SK-N-SH (cell line): ENCODE results near the gene SFPQ. TPM values are rescaled to one million over a fixed set of nuclear protein-coding genes. Genes with fewer than 3 reads are reported as not detected.
"Not testable (repeated sequence)": the region's sequence is repeated elsewhere in the genome, so short reads cannot be mapped to it uniquely, and the experiment has no call there.

Experiments
- CTCF ChIA-PET: fragments of 300-600, 350-600 bp; formaldehyde crosslinking; extraction: SDS; loops from one replicate; lab custom pipeline; 2021; lab: Yijun Ruan, JAX
- POLR2A ChIA-PET: fragments of 350-600 bp; sonication (Branson Sonifier 250); formaldehyde crosslinking; extraction: SDS; loops from one replicate; lab custom pipeline; 2020; ENCODE audit warnings: antibody characterized with exemption, inconsistent platforms; lab: Yijun Ruan, JAX
- DNase-seq: peaks from one replicate; pipeline ENCODE4 v3.0.0; 2012
- H2AFZ ChIP-seq: fragments of 200-600 bp; sonication (generic); 2 replicates; pipeline ENCODE4 v1.8.1; 2016; ENCODE audit warnings: antibody characterized with exemption, mild to moderate bottlenecking, low read depth
- H3F3A ChIP-seq: fragments of 200-600 bp; sonication (generic); replicated peaks from 2 replicates; pipeline ENCODE3; 2016; ENCODE audit warnings: antibody characterized with exemption, mild to moderate bottlenecking; ENCODE audit not compliant: insufficient read depth
- H3K27ac ChIP-seq, 2 experiments: fragments of 200-500 bp in 1 of 2; fragments of 200-600 bp in 1 of 2; sonication (Bioruptor generic) in 1 of 2; sonication (generic), shearing (Covaris generic) in 1 of 2; 2 replicates each; pipeline versions ENCODE4 v1.5.1 to v1.6.1; 2014 to 2016; ENCODE audit warnings: low read depth in 2 of 2, inconsistent platforms in 1 of 2, low read length in 1 of 2, mild to moderate bottlenecking in 1 of 2, mixed read lengths in 1 of 2
- H3K27me3 ChIP-seq: fragments of 200-600 bp; sonication (generic), shearing (Covaris generic); 2 replicates; pipeline ENCODE4 v1.6.1; 2016; ENCODE audit warnings: mixed run types; ENCODE audit not compliant: insufficient read depth
- H3K36me3 ChIP-seq, 2 experiments: fragments of 200-500 bp in 1 of 2; fragments of 200-600 bp in 1 of 2; sonication (Bioruptor generic) in 1 of 2; sonication (generic) in 1 of 2; replicated peaks in 1 of 2; 2 replicates each; pipeline versions ENCODE3 to v1.5.1; 2014 to 2016; ENCODE audit warnings: low read length in 1 of 2, mild to moderate bottlenecking in 1 of 2; ENCODE audit not compliant: insufficient read depth in 2 of 2, control insufficient read depth in 1 of 2
- H3K4me1 ChIP-seq, 2 experiments: fragments of 200-500 bp in 1 of 2; fragments of 200-600 bp in 1 of 2; sonication (Bioruptor generic) in 1 of 2; sonication (generic), shearing (Covaris generic) in 1 of 2; 2 replicates each; pipeline versions ENCODE4 v1.5.1 to v1.6.1; 2014 to 2016; ENCODE audit warnings: low read depth in 1 of 2, low read length in 1 of 2, mixed run types in 1 of 2; ENCODE audit not compliant: insufficient read depth in 2 of 2, control insufficient read depth in 1 of 2
- H3K4me2 ChIP-seq: fragments of 200-600 bp; sonication (generic), shearing (Covaris generic); 2 replicates; pipeline ENCODE4 v1.6.1; 2017; ENCODE audit warnings: mixed run types
- H3K4me3 ChIP-seq, 2 experiments: fragments of 200-500 bp in 1 of 2; fragments of 200-600 bp in 1 of 2; sonication (Bioruptor generic) in 1 of 2; sonication (generic), shearing (Covaris generic) in 1 of 2; 2 replicates each; pipeline versions ENCODE4 v1.5.1 to v1.8.1; 2014 to 2016; ENCODE audit warnings: low read depth in 2 of 2, inconsistent platforms in 1 of 2, low read length in 1 of 2, mild to moderate bottlenecking in 1 of 2, mixed read lengths in 1 of 2, moderate library complexity in 1 of 2
- H3K79me2 ChIP-seq: fragments of 200-600 bp; sonication (generic); 2 replicates; pipeline ENCODE4 v1.8.1; 2017; ENCODE audit warnings: mild to moderate bottlenecking; ENCODE audit not compliant: insufficient read depth
- H3K9ac ChIP-seq: fragments of 200-600 bp; sonication (generic); 2 replicates; pipeline ENCODE4 v1.6.1; 2017; ENCODE audit warnings: mixed run types
- H3K9me2 ChIP-seq: fragments of 200-600 bp; sonication (generic); 2 replicates; pipeline ENCODE4 v1.6.1; 2017; ENCODE audit warnings: mixed run types
- H3K9me3 ChIP-seq: fragments of 200-600 bp; sonication (generic); 2 replicates; pipeline ENCODE4 v1.6.1; 2017; ENCODE audit warnings: mixed run types, mild to moderate bottlenecking, moderate library complexity
- H4K20me1 ChIP-seq: fragments of 200-600 bp; sonication (generic); 2 replicates; pipeline ENCODE4 v1.6.1; 2017; ENCODE audit warnings: mild to moderate bottlenecking, mixed run types; ENCODE audit not compliant: insufficient read depth
- CHD2 ChIP-seq: fragments of 150-350 bp; IDR thresholded peaks from 2 replicates; pipeline ENCODE4 v1.6.1; 2018; ENCODE audit warnings: low read length; ENCODE audit not compliant: partially characterized antibody
- EZH2phosphoT487 ChIP-seq: fragments of 200-600 bp; sonication (generic); IDR thresholded peaks from 2 replicates; pipeline ENCODE4 v1.6.1; 2017; ENCODE audit warnings: low read depth, mixed run types, mild to moderate bottlenecking, antibody characterized with exemption, moderate library complexity, borderline replicate concordance
- GABPA ChIP-seq: IDR thresholded peaks from 2 replicates; pipeline ENCODE4 v1.4.0; 2012; ENCODE audit warnings: low read depth, mild to moderate bottlenecking
- MEF2A ChIP-seq: IDR thresholded peaks from 2 replicates; pipeline ENCODE4 v1.4.0; 2012; ENCODE audit warnings: low read depth, borderline replicate concordance
- POLR2AphosphoS5 ChIP-seq: IDR thresholded peaks from 2 replicates; pipeline ENCODE4 v1.6.1; 2012; ENCODE audit warnings: low read depth, low read length
- TAF1 ChIP-seq: IDR thresholded peaks from 2 replicates; pipeline ENCODE4 v1.6.1; 2012; ENCODE audit warnings: low read depth, mild to moderate bottlenecking, low read length, moderate library complexity, borderline replicate concordance
- TCF12 ChIP-seq: IDR thresholded peaks from 2 replicates; pipeline ENCODE4 v1.4.0; 2012
- TEAD4 ChIP-seq: IDR thresholded peaks from 2 replicates; pipeline ENCODE4 v1.4.0; 2012; ENCODE audit warnings: mild to moderate bottlenecking, borderline replicate concordance; ENCODE audit not compliant: insufficient read depth
- WGBS: methylation state at CpG from one replicate; pipeline ENCODE4 v1.1.6; 2017; ENCODE audit warnings: low lambda C conversion rate; 5-methylcytosine and 5-hydroxymethylcytosine counted together
- polyA plus RNA-seq, 3 experiments: library from polyadenylated mRNA; depleted of rRNA; stranded (reverse); fragments of >200 nt; gene quantifications; 2 replicates each; pipeline ENCODE4 v1.2.3, GENCODE V29; 2012
- TF ChIP-seq, protein P1 (sequence below): IDR thresholded peaks from 2 replicates; pipeline ENCODE4 v1.4.0; 2012; ENCODE audit warnings: low read depth, borderline replicate concordance
- TF ChIP-seq, protein P2 (sequence below): IDR thresholded peaks from 2 replicates; pipeline ENCODE4; 2012
- TF ChIP-seq, protein P3 (sequence below): fragments of 150-350 bp; IDR thresholded peaks from 2 replicates; pipeline ENCODE4 v1.6.1; 2017; ENCODE audit warnings: antibody characterized with exemption, low read length, low read depth, borderline replicate concordance

The SFPQ gene
- polyA plus RNA-seq, 1 of the 3 experiments (the other 2 are of a cell fraction) = 85.6 TPM

GRCh38 chr1:35164893-35165292 is 28.1 kb downstream of the SFPQ start:
- no peak overlapping the region for H3K9ac ChIP-seq
- no peak overlapping the region for H3K4me3 ChIP-seq
- no peak overlapping the region for H2AFZ ChIP-seq
- DNase-seq = no peak
- WGBS = 86% methylated on average over 3 of the region's 3 CpGs
- no peak overlapping the region for H3K27ac ChIP-seq
- H4K20me1 ChIP-seq = no peaks in the 10 kb centered on the region
- CTCF ChIA-PET = no interaction called here
- no peaks in the 10 kb centered on the region for H3K36me3 ChIP-seq
- H3F3A ChIP-seq = no peaks in the 10 kb centered on the region
- no peaks in the 10 kb centered on the region for H3K79me2 ChIP-seq
- no peaks in the 10 kb centered on the region for H3K27me3 ChIP-seq
- POLR2A ChIA-PET = no interaction called here
- no peaks in the 10 kb centered on the region for H3K4me1 ChIP-seq
- H3K9me2 ChIP-seq = no peaks in the 10 kb centered on the region
- TF ChIP-seq GABPA (no peak), EZH2phosphoT487 (no peak), TEAD4 (no peak), MEF2A (no peak), TCF12 (no peak), CHD2 (no peak)
- TF ChIP-seq, protein P1, sequence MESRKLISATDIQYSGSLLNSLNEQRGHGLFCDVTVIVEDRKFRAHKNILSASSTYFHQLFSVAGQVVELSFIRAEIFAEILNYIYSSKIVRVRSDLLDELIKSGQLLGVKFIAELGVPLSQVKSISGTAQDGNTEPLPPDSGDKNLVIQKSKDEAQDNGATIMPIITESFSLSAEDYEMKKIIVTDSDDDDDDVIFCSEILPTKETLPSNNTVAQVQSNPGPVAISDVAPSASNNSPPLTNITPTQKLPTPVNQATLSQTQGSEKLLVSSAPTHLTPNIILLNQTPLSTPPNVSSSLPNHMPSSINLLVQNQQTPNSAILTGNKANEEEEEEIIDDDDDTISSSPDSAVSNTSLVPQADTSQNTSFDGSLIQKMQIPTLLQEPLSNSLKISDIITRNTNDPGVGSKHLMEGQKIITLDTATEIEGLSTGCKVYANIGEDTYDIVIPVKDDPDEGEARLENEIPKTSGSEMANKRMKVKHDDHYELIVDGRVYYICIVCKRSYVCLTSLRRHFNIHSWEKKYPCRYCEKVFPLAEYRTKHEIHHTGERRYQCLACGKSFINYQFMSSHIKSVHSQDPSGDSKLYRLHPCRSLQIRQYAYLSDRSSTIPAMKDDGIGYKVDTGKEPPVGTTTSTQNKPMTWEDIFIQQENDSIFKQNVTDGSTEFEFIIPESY = no peak
- TF ChIP-seq, protein P2, sequence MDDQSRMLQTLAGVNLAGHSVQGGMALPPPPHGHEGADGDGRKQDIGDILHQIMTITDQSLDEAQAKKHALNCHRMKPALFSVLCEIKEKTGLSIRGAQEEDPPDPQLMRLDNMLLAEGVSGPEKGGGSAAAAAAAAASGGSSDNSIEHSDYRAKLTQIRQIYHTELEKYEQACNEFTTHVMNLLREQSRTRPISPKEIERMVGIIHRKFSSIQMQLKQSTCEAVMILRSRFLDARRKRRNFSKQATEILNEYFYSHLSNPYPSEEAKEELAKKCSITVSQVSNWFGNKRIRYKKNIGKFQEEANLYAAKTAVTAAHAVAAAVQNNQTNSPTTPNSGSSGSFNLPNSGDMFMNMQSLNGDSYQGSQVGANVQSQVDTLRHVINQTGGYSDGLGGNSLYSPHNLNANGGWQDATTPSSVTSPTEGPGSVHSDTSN = no peak
- H3K9me3 ChIP-seq = no peaks in the 10 kb centered on the region; the same call in 1 of the 2 replicates
- no peak overlapping the region for H3K4me2 ChIP-seq

DNA sequence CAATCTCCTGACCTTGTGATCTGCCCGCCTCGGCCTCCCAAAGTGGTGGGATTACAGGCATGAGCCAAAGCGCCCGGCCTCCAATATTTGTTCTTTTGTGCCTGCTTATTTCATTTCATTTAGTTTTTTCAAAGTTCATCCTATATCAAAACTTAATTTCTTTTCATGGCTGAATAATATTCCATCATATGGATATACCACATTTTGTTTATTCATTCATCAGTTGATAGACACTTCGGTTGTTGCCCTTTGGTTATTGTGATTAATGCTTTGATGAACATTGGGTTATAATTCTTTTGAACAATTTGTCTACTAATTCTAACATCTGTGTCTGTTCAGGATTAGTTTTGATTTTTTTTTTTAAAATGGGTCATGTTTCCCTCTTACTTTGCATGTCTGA is 41.7 kb downstream of the SFPQ start:
- no peak for DNase-seq
- Histone ChIP-seq H3K36me3 (no peaks in the 10 kb centered on the region), H3K79me2 (no peaks in the 10 kb centered on the region), H3F3A (no peaks in the 10 kb centered on the region), H3K27me3 (no peaks in the 10 kb centered on the region), H2AFZ (no peak overlapping the region), H3K9me3 (no peaks in the 10 kb centered on the region), H3K4me3 (no peak overlapping the region), H3K4me2 (no peak overlapping the region), H3K9ac (no peak overlapping the region), H4K20me1 (no peaks in the 10 kb centered on the region), H3K4me1 (no peaks in the 10 kb centered on the region), H3K9me2 (no peaks in the 10 kb centered on the region), H3K27ac (no peak overlapping the region)
- WGBS = 81% methylated on average over 5 of the region's 5 CpGs
- CTCF ChIA-PET = no interaction called here
- POLR2A ChIA-PET = no interaction called here
- TF ChIP-seq POLR2AphosphoS5 (no peak), TAF1 (no peak)
- TF ChIP-seq, protein P3, sequence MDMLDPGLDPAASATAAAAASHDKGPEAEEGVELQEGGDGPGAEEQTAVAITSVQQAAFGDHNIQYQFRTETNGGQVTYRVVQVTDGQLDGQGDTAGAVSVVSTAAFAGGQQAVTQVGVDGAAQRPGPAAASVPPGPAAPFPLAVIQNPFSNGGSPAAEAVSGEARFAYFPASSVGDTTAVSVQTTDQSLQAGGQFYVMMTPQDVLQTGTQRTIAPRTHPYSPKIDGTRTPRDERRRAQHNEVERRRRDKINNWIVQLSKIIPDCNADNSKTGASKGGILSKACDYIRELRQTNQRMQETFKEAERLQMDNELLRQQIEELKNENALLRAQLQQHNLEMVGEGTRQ = no peak

DNA sequence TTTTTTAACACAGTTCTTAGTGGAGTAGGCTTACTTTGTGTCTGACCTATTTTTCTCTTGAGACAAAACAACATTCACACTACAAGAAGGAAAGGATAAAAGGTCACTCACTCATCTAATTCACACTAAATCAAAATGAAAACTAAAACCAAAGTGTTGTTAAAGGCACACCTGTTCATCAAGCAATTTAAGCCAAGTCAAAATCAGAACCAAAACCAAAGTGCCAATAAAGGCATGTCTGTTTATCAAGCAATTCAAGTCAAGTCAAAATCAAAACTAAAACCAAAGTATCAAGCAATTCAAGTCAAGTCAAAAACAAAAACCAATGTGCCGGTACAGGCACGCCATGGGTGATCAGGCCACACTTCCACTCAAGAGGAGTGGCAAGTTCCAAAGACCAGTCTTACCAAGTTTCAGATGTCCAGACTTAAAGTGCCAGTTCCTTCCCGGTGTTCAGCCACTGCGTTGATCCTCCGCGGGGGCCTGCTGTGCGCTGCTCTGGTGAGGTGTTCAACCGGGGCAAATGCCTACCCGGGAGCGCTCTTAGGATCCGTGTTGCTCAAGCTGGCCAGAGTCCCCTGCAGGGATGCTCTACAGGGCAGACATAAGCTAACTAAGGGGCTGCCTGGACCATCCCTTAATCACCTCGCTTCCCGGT is 46.9 kb downstream of the SFPQ start:
- H3K4me1 ChIP-seq, H3F3A ChIP-seq, CTCF ChIA-PET, H3K9ac ChIP-seq, DNase-seq, H3K79me2 ChIP-seq, H2AFZ ChIP-seq, H3K27ac ChIP-seq, H4K20me1 ChIP-seq, H3K9me3 ChIP-seq, POLR2A ChIA-PET, H3K4me3 ChIP-seq, H3K4me2 ChIP-seq, H3K27me3 ChIP-seq, H3K36me3 ChIP-seq, H3K9me2 ChIP-seq: not testable (repeated sequence)
- WGBS = 88% methylated on average over 4 of the region's 13 CpGs
